Endometrial microvascular endothelial cells (primary cell): ENCODE measurements around the gene PCSK2. TPM values are rescaled to one million over a fixed set of nuclear protein-coding genes. Genes with fewer than 3 reads are reported as not detected.

Experiments used
- in situ Hi-C: cut with HindIII; loops from 2 replicates; pipeline ENCODE4 v1.10.0; 2017; ENCODE audit warnings: low sequenced_read_pairs, low pct_unique_long_range_greater_than_20kb; ENCODE audit errors: inconsistent ontology term
- total RNA-seq: library from RNA; depleted of rRNA; stranded (reverse); fragments of >200 nt; gene quantifications from one replicate; pipeline ENCODE4 v1.2.3, GENCODE V29; 2015; ENCODE audit errors: inconsistent ontology term

The PCSK2 gene
- total RNA-seq, 1 donor from 2014 or later = not detected

DNA sequence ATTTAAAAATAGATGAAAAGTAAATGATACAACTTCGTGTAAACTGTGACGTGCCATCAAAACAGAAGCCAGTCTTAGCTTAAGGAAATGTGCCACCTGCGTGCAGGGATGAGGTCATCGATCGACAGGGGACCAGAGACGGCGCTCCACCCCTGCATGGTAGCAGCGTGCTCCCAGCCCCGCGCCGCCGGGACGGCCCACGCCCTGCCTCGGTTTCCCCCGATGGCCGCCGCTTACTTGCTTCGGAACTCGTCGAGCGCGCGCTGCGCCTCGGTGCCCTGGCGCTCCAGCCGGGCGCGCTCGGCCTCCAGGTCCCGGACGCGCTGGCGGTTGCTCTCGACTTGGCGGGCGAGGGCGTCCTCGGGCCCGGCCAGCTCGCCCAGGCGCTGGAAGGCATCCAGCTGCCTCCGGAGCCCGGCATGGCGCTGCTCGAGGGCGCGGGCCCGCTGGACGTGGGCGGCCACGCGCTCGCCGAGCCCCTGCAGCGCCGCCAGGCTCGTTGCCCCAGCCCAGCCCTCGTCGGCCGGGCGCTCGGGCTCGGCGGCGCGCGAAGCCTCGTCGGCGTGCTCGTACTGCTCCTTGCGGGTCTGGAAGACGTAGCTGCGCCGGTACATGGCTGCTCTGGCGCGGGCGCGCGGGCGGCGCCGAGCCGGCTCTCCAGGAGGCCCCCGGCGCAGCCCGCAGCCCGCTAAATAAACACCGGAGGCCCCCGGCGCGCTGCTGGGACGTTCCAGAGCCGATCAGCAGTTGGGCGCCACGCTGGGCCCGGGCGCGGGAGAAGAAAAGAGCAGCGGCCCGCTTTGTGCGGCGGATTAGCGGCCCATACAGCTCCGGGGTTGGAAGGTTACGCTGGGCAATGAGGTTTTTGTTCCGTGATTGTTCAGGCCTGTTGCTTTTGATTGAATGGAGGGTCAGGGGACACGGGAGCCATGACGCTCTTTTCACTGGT, 304.1 kb downstream of the PCSK2 start, which contains the start of gene BFSP1:
TSS of gene BFSP1 (minus strand) at position 664 of the 949 bp plus-strand sequence. CDS start at position 614, 50 bp downstream.
- in situ Hi-C loops = no loop called here

- in situ Hi-C loops = no loop called here
Observed at GRCh38 chr20:17531665-17532025, 304.8 kb downstream of the PCSK2 start.

- in situ Hi-C loops = no loop called here
Observed at GRCh38 chr20:17533396-17533795, 306.6 kb downstream of the PCSK2 start.

- in situ Hi-C loops = no loop called here
Observed at GRCh38 chr20:17534077-17534476, 307.2 kb downstream of the PCSK2 start.
